ENCODE results near the gene RAB5B. TPM values are rescaled to one million over a fixed set of nuclear protein-coding genes. Genes with fewer than 3 reads are reported as not detected.

RAB5B gene
- polyA plus RNA-seq, 2 of the 4 experiments (the other 2 are of a cell fraction) = 37.2 to 90.4 TPM

DNA sequence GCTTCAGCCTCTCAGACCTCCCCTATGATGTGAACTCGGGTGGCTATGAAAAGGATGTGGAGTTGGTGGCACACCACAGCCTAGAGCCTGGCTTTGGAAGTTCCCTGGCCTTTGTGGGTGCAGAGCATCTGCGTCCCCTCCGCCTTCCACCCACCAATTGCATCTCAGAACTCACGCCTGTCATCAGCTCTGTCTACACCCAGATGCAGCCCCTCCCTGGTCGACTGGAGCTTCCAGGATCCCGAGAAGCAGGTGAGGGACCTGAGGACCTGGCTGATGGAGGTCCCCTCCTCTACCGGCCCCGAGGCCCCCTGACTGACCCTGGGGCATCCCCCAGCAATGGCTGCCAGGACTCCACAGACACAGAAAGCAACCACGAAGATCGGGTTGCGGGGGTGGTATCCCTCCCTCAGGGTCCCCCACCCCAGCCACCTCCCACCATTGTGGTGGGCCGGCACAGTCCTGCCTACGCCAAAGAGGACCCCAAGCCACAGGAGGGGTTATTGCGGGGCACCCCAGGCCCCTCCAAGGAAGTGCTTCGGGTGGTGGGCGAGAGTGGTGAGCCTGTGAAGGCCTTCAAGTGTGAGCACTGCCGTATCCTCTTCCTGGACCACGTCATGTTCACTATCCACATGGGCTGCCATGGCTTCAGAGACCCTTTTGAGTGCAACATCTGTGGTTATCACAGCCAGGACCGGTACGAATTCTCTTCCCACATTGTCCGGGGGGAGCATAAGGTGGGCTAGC is 60.9 kb downstream of the RAB5B start:
- no peak for FAIRE-seq
- Histone ChIP-seq H3K4me1 (no peaks in the 10 kb centered on the region), H3K4me2 (no peak overlapping the region), H3K27ac (no peak overlapping the region), H3K9me3 (no peaks in the 10 kb centered on the region), H3K4me3 (no peak overlapping the region)
- TF ChIP-seq PHF8 (IDR thresholded peaks at IDR 0.05; ENCODE audit: borderline replicate concordance, low read depth) (no peak), MAFK (IDR thresholded peaks at IDR 0.05; ENCODE audit: partially characterized antibody) (no peak), HOXB13 (CRISPR knock-in tag; IDR thresholded peaks at IDR 0.05; ENCODE audit: low read depth) (no peak), CBX2 (IDR thresholded peaks at IDR 0.05; ENCODE audit: borderline replicate concordance, low read depth) (no peak), CBX8 (IDR thresholded peaks at IDR 0.05) (no peak), EHMT2 (IDR thresholded peaks at IDR 0.05; ENCODE audit: low read depth) (no peak)
- TF ChIP-seq, protein P1, sequence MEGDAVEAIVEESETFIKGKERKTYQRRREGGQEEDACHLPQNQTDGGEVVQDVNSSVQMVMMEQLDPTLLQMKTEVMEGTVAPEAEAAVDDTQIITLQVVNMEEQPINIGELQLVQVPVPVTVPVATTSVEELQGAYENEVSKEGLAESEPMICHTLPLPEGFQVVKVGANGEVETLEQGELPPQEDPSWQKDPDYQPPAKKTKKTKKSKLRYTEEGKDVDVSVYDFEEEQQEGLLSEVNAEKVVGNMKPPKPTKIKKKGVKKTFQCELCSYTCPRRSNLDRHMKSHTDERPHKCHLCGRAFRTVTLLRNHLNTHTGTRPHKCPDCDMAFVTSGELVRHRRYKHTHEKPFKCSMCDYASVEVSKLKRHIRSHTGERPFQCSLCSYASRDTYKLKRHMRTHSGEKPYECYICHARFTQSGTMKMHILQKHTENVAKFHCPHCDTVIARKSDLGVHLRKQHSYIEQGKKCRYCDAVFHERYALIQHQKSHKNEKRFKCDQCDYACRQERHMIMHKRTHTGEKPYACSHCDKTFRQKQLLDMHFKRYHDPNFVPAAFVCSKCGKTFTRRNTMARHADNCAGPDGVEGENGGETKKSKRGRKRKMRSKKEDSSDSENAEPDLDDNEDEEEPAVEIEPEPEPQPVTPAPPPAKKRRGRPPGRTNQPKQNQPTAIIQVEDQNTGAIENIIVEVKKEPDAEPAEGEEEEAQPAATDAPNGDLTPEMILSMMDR (IDR thresholded peaks at IDR 0.05) = no peak
- TF ChIP-seq, protein P2, sequence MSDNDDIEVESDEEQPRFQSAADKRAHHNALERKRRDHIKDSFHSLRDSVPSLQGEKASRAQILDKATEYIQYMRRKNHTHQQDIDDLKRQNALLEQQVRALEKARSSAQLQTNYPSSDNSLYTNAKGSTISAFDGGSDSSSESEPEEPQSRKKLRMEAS (IDR thresholded peaks at IDR 0.05) = no peak
- no peak for ATAC-seq
- CTCF ChIA-PET = interaction anchor here (1.3 to 1.4 kb wide), 2 partner anchors 21 to 23 kb away, joined by 3 to 4 read pairs; no protein-coding TSS in a partner anchor
- 76% methylated on average over 21 of the region's 21 CpGs for WGBS (ENCODE audit: missing lambda C conversion rate)
- POLR2A ChIA-PET = no interaction called here
- DNase-seq (ENCODE audit: low read depth in 1 of 2, low spot score in 1 of 2) = no peak

DNA sequence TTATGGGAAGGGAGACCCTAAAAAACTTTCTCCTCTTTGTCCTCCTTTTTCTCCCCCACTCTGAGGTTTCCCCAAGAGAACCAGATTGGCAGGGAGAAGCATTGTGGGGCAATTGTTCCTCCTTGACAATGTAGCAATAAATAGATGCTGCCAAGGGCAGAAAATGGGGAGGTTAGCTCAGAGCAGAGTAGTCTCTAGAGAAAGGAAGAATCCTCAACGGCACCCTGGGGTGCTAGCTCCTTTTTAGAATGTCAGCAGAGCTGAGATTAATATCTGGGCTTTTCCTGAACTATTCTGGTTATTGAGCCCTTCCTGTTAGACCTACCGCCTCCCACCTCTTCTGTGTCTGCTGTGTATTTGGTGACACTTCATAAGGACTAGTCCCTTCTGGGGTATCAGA is 63.3 kb downstream of the RAB5B start:
- H3K4me2 ChIP-seq = no peak overlapping the region
- peaks cover 5% of the 10 kb centered on the region; the same call in 1 of the 3 replicates for H3K4me1 ChIP-seq
- FAIRE-seq (no peak), DNase-seq (ENCODE audit: low read depth in 1 of 2, low spot score in 1 of 2) (no peak), ATAC-seq (no peak)
- TF ChIP-seq, protein P2 (IDR thresholded peaks at IDR 0.05) = no peak
- TF ChIP-seq CHD4 (IDR thresholded peaks at IDR 0.05; ENCODE audit: borderline replicate concordance) (no peak), CEBPB (IDR thresholded peaks at IDR 0.05) (no peak), ZC3H11A (IDR thresholded peaks at IDR 0.05) (no peak), FOSB (CRISPR knock-in tag; IDR thresholded peaks at IDR 0.05) (no peak), GATA3 (IDR thresholded peaks at IDR 0.05; ENCODE audit: borderline replicate concordance) (no peak), RARB (CRISPR knock-in tag; IDR thresholded peaks at IDR 0.05) (no peak), ZFP36 (IDR thresholded peaks at IDR 0.05; ENCODE audit: borderline replicate concordance, partially characterized antibody) (no peak), NPAS2 (CRISPR knock-in tag; IDR thresholded peaks at IDR 0.05; ENCODE audit: borderline replicate concordance) (no peak), RCOR1 (IDR thresholded peaks at IDR 0.05; ENCODE audit: low read depth, low read length) (no peak), SMC3 (IDR thresholded peaks at IDR 0.05) (no peak), POLR2AphosphoS2 (conservative IDR thresholded peaks at IDR 0.05; ENCODE audit: low read length) (no peak), PHF8 (IDR thresholded peaks at IDR 0.05; ENCODE audit: borderline replicate concordance, low read depth) (no peak), EHF (CRISPR knock-in tag; IDR thresholded peaks at IDR 0.05) (no peak), RFX5 (IDR thresholded peaks at IDR 0.05) (no peak), TP53 (CRISPR knock-in tag; IDR thresholded peaks at IDR 0.05) (no peak), HEYL (CRISPR knock-in tag; IDR thresholded peaks at IDR 0.05) (no peak)
- TF ChIP-seq, protein P3, sequence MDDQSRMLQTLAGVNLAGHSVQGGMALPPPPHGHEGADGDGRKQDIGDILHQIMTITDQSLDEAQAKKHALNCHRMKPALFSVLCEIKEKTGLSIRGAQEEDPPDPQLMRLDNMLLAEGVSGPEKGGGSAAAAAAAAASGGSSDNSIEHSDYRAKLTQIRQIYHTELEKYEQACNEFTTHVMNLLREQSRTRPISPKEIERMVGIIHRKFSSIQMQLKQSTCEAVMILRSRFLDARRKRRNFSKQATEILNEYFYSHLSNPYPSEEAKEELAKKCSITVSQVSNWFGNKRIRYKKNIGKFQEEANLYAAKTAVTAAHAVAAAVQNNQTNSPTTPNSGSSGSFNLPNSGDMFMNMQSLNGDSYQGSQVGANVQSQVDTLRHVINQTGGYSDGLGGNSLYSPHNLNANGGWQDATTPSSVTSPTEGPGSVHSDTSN (IDR thresholded peaks at IDR 0.05) = no peak
- TF ChIP-seq, protein P4, sequence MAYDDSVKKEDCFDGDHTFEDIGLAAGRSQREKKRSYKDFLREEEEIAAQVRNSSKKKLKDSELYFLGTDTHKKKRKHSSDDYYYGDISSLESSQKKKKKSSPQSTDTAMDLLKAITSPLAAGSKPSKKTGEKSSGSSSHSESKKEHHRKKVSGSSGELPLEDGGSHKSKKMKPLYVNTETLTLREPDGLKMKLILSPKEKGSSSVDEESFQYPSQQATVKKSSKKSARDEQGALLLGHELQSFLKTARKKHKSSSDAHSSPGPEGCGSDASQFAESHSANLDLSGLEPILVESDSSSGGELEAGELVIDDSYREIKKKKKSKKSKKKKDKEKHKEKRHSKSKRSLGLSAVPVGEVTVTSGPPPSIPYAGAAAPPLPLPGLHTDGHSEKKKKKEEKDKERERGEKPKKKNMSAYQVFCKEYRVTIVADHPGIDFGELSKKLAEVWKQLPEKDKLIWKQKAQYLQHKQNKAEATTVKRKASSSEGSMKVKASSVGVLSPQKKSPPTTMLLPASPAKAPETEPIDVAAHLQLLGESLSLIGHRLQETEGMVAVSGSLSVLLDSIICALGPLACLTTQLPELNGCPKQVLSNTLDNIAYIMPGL (CRISPR knock-in tag; IDR thresholded peaks at IDR 0.05; ENCODE audit: borderline replicate concordance) = no peak
- no peak overlapping the region for H3K27ac ChIP-seq
- H3K4me3 ChIP-seq = no peak overlapping the region
- H3K9me3 ChIP-seq = no peaks in the 10 kb centered on the region
- ChIA-PET POLR2A (no interaction called here), CTCF (interaction anchor here (0.7 to 2.0 kb wide), 4 partner anchors 8 to 299 kb away, joined by 3 to 8 read pairs (median 4); no protein-coding TSS in a partner anchor)
- WGBS (ENCODE audit: missing lambda C conversion rate) = 54% methylated on average over 2 of the region's 2 CpGs
